ENCODE measurements around the gene UTF1.

Gene UTF1

GRCh38 chr10:133279326-133280226, 49.6 kb downstream of the UTF1 start:
- DNase-seq, result no peak

- no peak for DNase-seq
Observed at GRCh38 chr10:133280391-133281059, 50.5 kb downstream of the UTF1 start.

GRCh38 chr10:133281084-133281483, 51.1 kb downstream of the UTF1 start:
- no peak for DNase-seq

Measured in activated CD8-positive, alpha-beta memory T cell treated with anti-CD3 and anti-CD28 coated beads for 24 hours (primary cell).